NB4 (cell line): ENCODE measurements around the gene VPS54.
A peak's percentile ranks its signal among the peaks of the same experiment; 100 is the strongest.

Source experiments
- DNase-seq: peaks from one replicate; pipeline ENCODE4 v3.0.0; 2010; ENCODE audit warnings: low read depth
- H3K4me3 ChIP-seq: one replicate; pipeline ENCODE4 v1.5.1; 2011; ENCODE audit warnings: mild to moderate bottlenecking, low read depth, low read length, moderate library complexity
- MAX ChIP-seq: IDR thresholded peaks from 2 replicates; pipeline ENCODE4 v1.6.1; 2011; ENCODE audit warnings: low read depth, low read length
- MYC ChIP-seq: IDR thresholded peaks from 2 replicates; pipeline ENCODE4 v1.6.1; 2011; ENCODE audit warnings: low read depth, low read length
- POLR2A ChIP-seq: IDR thresholded peaks from 2 replicates; pipeline ENCODE4 v1.6.1; 2011; ENCODE audit warnings: mild to moderate bottlenecking; ENCODE audit not compliant: insufficient read length; ENCODE audit errors: extremely low read depth
- TF ChIP-seq, protein P1 (sequence below): IDR thresholded peaks from one replicate; pipeline ENCODE4 v1.5.1; 2012; ENCODE audit warnings: low read depth, low read length

VPS54 gene

GRCh38 chr2:64059270-64059669, 40.0 kb upstream of the VPS54 start:
- H3K4me3 ChIP-seq: no peak overlapping the region
- no peak for TF ChIP-seq POLR2A
- TF ChIP-seq MYC: no peak
- no peak for TF ChIP-seq MAX
- TF ChIP-seq, protein P1, sequence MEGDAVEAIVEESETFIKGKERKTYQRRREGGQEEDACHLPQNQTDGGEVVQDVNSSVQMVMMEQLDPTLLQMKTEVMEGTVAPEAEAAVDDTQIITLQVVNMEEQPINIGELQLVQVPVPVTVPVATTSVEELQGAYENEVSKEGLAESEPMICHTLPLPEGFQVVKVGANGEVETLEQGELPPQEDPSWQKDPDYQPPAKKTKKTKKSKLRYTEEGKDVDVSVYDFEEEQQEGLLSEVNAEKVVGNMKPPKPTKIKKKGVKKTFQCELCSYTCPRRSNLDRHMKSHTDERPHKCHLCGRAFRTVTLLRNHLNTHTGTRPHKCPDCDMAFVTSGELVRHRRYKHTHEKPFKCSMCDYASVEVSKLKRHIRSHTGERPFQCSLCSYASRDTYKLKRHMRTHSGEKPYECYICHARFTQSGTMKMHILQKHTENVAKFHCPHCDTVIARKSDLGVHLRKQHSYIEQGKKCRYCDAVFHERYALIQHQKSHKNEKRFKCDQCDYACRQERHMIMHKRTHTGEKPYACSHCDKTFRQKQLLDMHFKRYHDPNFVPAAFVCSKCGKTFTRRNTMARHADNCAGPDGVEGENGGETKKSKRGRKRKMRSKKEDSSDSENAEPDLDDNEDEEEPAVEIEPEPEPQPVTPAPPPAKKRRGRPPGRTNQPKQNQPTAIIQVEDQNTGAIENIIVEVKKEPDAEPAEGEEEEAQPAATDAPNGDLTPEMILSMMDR: no peak
- no peak for DNase-seq

- no peak for TF ChIP-seq MAX
- TF ChIP-seq, protein P1: no peak
- TF ChIP-seq POLR2A: no peak
- TF ChIP-seq MYC: no peak
- no peak for DNase-seq
- H3K4me3 ChIP-seq: no peak overlapping the region
These were observed 36.8 kb upstream of the VPS54 start for GRCh38 chr2:64056021-64056420.

GRCh38 chr2:64054161-64054915, 35.1 kb upstream of the VPS54 start:
- no peak overlapping the region for H3K4me3 ChIP-seq
- TF ChIP-seq MYC: no peak
- no peak for DNase-seq

DNA sequence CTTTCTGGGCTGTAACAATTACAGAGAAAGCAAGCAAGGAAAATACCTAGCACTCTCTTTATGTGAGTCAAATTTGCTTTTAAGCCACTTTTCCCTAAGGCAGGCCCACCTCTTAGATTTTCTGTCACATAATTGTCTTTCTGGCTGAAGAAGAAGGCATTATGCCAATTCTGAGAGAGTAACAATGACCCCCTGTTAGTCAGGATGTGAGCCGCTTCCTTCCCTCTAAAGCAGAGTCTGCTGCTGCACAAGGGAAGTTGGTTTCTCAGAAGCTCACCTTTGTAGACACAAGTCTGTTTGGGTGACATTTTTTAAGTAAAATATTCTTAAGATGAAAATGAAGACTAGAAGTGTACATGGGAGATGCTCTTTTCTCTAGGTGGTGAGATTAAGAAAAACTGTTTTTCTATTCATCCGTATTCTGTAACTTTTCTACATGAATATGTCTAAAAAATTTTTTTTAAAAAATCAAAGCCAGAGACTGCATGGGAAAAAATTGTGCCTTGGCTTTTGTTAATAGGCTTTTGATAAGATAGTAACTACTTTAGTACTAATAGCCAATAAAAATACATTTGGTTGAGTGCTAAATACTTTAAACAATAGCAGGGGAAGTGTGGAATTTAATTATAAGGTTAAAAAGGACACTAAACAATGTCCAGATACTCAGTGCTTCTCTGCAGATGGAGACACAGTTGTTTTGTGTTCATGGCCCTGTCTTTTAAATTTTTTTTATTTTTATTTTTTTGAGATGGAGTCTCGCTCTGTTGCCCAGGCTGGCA, 33.4 kb upstream of the VPS54 start:
- TF ChIP-seq, protein P1: no peak
- TF ChIP-seq MAX (no peak), MYC (no peak), POLR2A (no peak)
- no peak overlapping the region for H3K4me3 ChIP-seq
- DNase-seq: no peak

- peak; percentile 82 for DNase-seq
- H3K4me3 ChIP-seq: no peak overlapping the region
- TF ChIP-seq MYC: no peak
- TF ChIP-seq MAX: no peak
- TF ChIP-seq, protein P1: peak; percentile 90
- no peak for TF ChIP-seq POLR2A
These were observed 30.5 kb upstream of the VPS54 start for GRCh38 chr2:64049633-64050220.

GRCh38 chr2:64045938-64046337, 26.7 kb upstream of the VPS54 start:
- H3K4me3 ChIP-seq: no peak overlapping the region
- TF ChIP-seq MYC (no peak), POLR2A (no peak), MAX (no peak)
- TF ChIP-seq, protein P1: no peak
- DNase-seq: no peak
